ENCODE results near the gene CCL7.

Gene CCL7

GRCh38 chr17:34242587-34243363 lies 27.2 kb upstream of the CCL7 start:
- DNase-seq = no peak
- H3K9me3 ChIP-seq (ENCODE audit: severe bottlenecking) = peaks cover 4% of the 10 kb centered on the region
- no peak overlapping the region for H3K27ac ChIP-seq
- H3K4me3 ChIP-seq (ENCODE audit: low read depth, low read length) = no peak overlapping the region
- TF ChIP-seq CTCF (IDR thresholded peaks at IDR 0.05; ENCODE audit: low read depth, low read length) = no peak
- peaks cover 69% of the 10 kb centered on the region for H3K27me3 ChIP-seq (ENCODE audit: insufficient read depth, low read depth, severe bottlenecking)
- H3K36me3 ChIP-seq = no peaks in the 10 kb centered on the region

- DNase-seq = no peak
- Histone ChIP-seq H3K27ac (no peak overlapping the region), H3K4me3 (ENCODE audit: low read depth, low read length) (no peak overlapping the region), H3K36me3 (no peaks in the 10 kb centered on the region), H3K9me3 (ENCODE audit: severe bottlenecking) (peaks cover 4% of the 10 kb centered on the region), H3K27me3 (ENCODE audit: insufficient read depth, low read depth, severe bottlenecking) (peaks cover 73% of the 10 kb centered on the region)
- no peak for TF ChIP-seq CTCF (IDR thresholded peaks at IDR 0.05; ENCODE audit: low read depth, low read length)
Measured at GRCh38 chr17:34243364-34244320, 26.4 kb upstream of the CCL7 start.

- Histone ChIP-seq H3K9me3 (ENCODE audit: severe bottlenecking) (peaks cover 4% of the 10 kb centered on the region), H3K36me3 (no peaks in the 10 kb centered on the region), H3K4me3 (ENCODE audit: low read depth, low read length) (no peak overlapping the region), H3K27ac (no peak overlapping the region), H3K27me3 (ENCODE audit: insufficient read depth, low read depth, severe bottlenecking) (peaks cover 75% of the 10 kb centered on the region)
- no peak for TF ChIP-seq CTCF (IDR thresholded peaks at IDR 0.05; ENCODE audit: low read depth, low read length)
- no peak for DNase-seq
Measured at GRCh38 chr17:34245351-34245905, 24.6 kb upstream of the CCL7 start.

GRCh38 chr17:34246446-34246845 lies 23.6 kb upstream of the CCL7 start:
- H3K36me3 ChIP-seq = no peaks in the 10 kb centered on the region
- no peak overlapping the region for H3K4me3 ChIP-seq (ENCODE audit: low read depth, low read length)
- DNase-seq = no peak
- peaks cover 4% of the 10 kb centered on the region for H3K9me3 ChIP-seq (ENCODE audit: severe bottlenecking)
- peaks cover 75% of the 10 kb centered on the region for H3K27me3 ChIP-seq (ENCODE audit: insufficient read depth, low read depth, severe bottlenecking)
- TF ChIP-seq CTCF (IDR thresholded peaks at IDR 0.05; ENCODE audit: low read depth, low read length) = no peak
- H3K27ac ChIP-seq = no peak overlapping the region

GRCh38 chr17:34246881-34247280 lies 23.1 kb upstream of the CCL7 start:
- Histone ChIP-seq H3K27me3 (ENCODE audit: insufficient read depth, low read depth, severe bottlenecking) (peaks cover 75% of the 10 kb centered on the region), H3K27ac (no peak overlapping the region), H3K36me3 (no peaks in the 10 kb centered on the region), H3K4me3 (ENCODE audit: low read depth, low read length) (no peak overlapping the region), H3K9me3 (ENCODE audit: severe bottlenecking) (peaks cover 4% of the 10 kb centered on the region)
- no peak for DNase-seq
- TF ChIP-seq CTCF (IDR thresholded peaks at IDR 0.05; ENCODE audit: low read depth, low read length) = no peak

All from WERI-Rb-1 (cell line).